Activated CD4-positive, CD25-positive, alpha-beta regulatory T cell treated with anti-CD3 and anti-CD28 coated beads, Interleukin-2, amount 50 U/mL, for 24 hours (primary cell): ENCODE results near the gene PDLIM5.

Experiments used
- ATAC-seq, 2 donors: fragments of 150-1000 bp; cut with Tn5 transposase; one replicate each; pipeline ENCODE4 v1.10.0; 2021; ENCODE audit warnings: mild to moderate bottlenecking in 1 of 2, moderate library complexity in 1 of 2

PDLIM5 gene

GRCh38 chr4:94665500-94666404 is 214.0 kb downstream of the PDLIM5 start:
- no peak for ATAC-seq

- ATAC-seq: no peak
Measured at GRCh38 chr4:94668724-94669123, 217.0 kb downstream of the PDLIM5 start.

- no peak for ATAC-seq
Measured at GRCh38 chr4:94669672-94670664, 218.2 kb downstream of the PDLIM5 start.

GRCh38 chr4:94671113-94671512 is 219.4 kb downstream of the PDLIM5 start:
- no peak for ATAC-seq

GRCh38 chr4:94673961-94674360 is 222.2 kb downstream of the PDLIM5 start:
- no peak for ATAC-seq

GRCh38 chr4:94676970-94677369 is 225.2 kb downstream of the PDLIM5 start:
- no peak for ATAC-seq

GRCh38 chr4:94678896-94679295 is 227.2 kb downstream of the PDLIM5 start:
- ATAC-seq: no peak

GRCh38 chr4:94680176-94680862 is 228.6 kb downstream of the PDLIM5 start:
- no peak for ATAC-seq

GRCh38 chr4:94686086-94686485 is 234.3 kb downstream of the PDLIM5 start:
- ATAC-seq: no peak

GRCh38 chr4:94689155-94689860 is 237.6 kb downstream of the PDLIM5 start:
- ATAC-seq: no peak

GRCh38 chr4:94690851-94691254 is 239.1 kb downstream of the PDLIM5 start:
- no peak for ATAC-seq

- ATAC-seq: no peak
Measured at GRCh38 chr4:94691552-94691951, 239.8 kb downstream of the PDLIM5 start.

- no peak for ATAC-seq
Measured at GRCh38 chr4:94695384-94695783, 243.6 kb downstream of the PDLIM5 start.

GRCh38 chr4:94698187-94698586 is 246.4 kb downstream of the PDLIM5 start:
- no peak for ATAC-seq

GRCh38 chr4:94700298-94700697 is 248.6 kb downstream of the PDLIM5 start:
- ATAC-seq: no peak

GRCh38 chr4:94701631-94702300 is 250.0 kb downstream of the PDLIM5 start:
- no peak for ATAC-seq

- no peak for ATAC-seq
Measured at GRCh38 chr4:94711635-94712034, 259.9 kb downstream of the PDLIM5 start.

GRCh38 chr4:94714365-94715160 is 262.8 kb downstream of the PDLIM5 start:
- ATAC-seq: no peak

GRCh38 chr4:94715726-94716125 is 264.0 kb downstream of the PDLIM5 start:
- ATAC-seq: no peak
